ENCODE data around the gene CTNND2.

The CTNND2 gene

GRCh38 chr5:11258001-11258400 is 646.2 kb downstream of the CTNND2 start:
- no peak for DNase-seq (ENCODE audit: low read depth in 3 of 3)

- no peak for DNase-seq (ENCODE audit: low read depth in 3 of 3)
These were observed 651.7 kb downstream of the CTNND2 start for GRCh38 chr5:11252523-11252922.

DNA sequence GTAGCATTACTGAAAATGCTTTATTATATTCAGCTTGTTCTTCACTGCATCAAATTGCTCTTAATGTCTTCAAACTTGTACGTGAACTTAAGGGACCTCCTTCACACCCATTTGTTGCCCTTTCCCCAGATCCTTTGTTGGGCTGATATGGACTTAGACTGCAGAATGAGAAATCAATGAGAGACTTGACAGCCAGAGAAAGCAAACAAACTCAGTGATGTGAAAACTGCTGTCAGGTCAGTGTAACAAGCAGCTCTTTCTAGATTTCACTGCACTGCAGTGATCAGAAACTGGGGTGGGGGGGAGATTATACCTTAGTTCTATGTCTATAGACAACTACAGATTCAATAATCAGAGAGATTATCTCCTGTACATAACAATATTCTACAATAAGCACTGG is 652.2 kb downstream of the CTNND2 start:
- no peak for DNase-seq (ENCODE audit: low read depth in 3 of 3)

DNA sequence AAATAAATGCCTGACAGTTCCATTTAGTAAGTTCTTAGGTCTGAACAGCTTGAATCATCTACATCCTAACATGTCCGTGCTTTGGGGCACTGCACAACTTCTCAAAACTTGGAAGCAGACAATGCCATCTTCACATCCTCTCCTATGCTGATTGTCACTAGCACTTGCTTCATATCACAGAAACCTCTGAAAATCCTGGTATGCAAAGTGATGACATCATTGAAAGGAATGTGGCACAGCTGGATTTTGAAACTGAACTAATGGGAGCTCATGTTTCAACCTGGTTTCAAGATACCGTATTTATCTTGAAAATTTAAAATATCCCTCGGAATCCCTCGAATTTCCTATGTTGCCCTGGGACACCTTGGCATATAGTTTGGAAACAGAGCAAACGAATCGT is 653.0 kb downstream of the CTNND2 start:
- no peak for DNase-seq (ENCODE audit: low read depth in 3 of 3)

DNA sequence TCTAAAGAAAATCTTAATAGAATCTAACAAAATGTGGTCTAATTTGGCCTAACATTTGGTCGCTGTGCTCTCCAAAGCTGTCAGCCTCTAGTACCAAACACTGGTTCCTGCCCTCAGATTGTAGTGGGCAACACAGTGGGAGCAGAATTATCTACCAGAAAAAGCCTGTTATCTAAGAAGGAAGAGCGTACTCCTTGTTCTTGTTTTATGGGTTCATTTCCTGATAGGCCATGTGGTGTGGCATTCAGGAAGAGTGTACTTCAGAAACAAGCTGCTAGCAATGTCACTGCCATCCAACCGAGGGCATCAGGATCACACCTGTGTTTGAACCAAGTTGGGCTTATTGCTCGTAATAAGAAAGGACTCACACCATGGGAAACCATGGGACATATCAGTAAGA is 655.3 kb downstream of the CTNND2 start:
- no peak for DNase-seq (ENCODE audit: low read depth in 3 of 3)

GRCh38 chr5:11247224-11247623 is 657.0 kb downstream of the CTNND2 start:
- no peak for DNase-seq (ENCODE audit: low read depth in 3 of 3)

DNA sequence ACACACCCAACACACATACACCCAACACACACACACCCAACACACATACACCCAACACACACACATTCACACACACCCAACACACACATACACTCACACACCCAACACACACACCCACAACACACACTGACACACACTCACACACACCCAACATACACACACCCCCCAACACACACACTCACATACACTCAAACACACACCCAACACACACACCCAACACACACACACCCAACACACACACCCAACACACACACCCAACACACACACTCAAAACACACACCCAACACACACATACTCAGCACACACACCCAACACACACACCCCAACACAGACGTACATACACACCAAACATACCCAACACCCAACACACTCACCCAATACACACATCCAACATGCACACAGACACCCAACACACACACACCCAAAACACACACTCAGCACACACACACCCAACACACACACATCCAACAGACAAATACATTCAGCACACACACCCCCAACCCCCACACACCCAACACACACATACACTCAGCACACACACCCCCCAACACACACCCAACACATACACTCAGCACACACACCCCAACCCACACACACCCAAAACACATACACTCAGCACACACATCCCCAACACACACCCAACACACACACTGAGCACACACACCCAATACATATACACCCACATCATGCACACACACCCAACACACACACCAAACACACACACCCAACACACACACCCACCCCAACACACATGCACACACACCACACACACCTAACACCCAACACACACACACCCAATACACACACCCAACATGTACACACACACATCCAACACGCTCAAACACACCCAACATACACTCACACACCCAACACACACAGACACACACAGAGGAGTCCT is 663.7 kb downstream of the CTNND2 start:
- no peak for DNase-seq (ENCODE audit: low read depth in 3 of 3)

- no peak for DNase-seq (ENCODE audit: low read depth in 3 of 3)
These were observed 664.8 kb downstream of the CTNND2 start for GRCh38 chr5:11239261-11240015.

GRCh38 chr5:11234501-11234911 is 669.7 kb downstream of the CTNND2 start:
- DNase-seq (ENCODE audit: low read depth in 3 of 3): no peak

DNA sequence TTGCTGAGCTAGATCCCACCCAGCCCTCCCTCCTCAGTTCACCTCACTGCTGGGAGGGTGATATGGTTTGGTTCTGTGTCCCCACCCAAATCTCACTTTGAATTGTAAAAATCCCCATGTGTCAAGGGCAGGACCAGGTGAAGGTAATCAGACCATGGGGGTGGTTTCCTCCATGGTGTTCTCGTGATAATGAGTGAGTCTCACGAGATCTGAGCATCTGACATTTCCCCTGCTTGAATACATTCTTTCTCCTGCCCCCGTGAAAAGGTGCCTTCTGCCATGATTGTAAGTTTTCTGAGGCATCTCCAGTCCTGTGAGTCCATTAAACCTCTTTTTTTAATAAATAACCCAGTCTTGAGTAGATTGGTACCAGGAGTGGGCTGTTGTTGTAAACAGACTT is 673.4 kb downstream of the CTNND2 start:
- no peak for DNase-seq (ENCODE audit: low read depth in 3 of 3)

- no peak for DNase-seq (ENCODE audit: low read depth in 3 of 3)
These were observed 677.2 kb downstream of the CTNND2 start for GRCh38 chr5:11227064-11227463.

DNA sequence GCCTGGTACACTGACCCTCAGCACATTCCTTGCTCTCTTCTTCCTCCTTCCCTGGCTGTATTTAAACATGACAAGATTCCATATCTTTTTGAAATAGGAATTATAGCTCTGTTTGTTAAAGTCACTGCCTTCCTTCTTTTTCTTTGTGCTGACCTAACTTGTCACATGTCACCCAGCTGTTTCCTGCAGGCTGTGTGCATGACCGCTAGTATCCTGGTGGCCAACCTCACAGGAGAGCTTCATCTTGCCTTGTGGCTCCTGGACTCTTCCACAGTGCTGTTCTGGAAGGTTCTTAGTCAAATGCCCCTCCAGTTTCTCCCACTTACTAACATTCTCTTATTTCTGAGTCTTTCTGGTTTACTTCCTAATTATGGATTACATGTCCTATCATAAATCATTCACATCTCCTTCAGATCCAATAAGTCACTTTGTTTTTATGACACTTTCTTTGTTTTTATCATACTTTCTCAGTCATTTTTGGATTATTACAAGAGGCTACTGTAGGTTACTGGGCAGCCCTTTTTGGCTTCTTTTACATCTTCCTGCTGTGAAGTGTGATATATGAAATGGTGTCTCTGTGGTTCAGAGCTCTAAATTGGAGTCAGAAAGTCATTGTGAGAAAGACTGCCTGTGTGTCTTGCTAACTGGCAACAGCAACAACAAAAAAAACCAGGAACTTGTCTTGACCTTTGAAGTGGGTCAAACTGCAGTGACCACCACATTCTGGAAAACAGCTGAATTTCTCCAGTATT is 679.6 kb downstream of the CTNND2 start:
- DNase-seq (ENCODE audit: low read depth in 3 of 3): no peak

DNA sequence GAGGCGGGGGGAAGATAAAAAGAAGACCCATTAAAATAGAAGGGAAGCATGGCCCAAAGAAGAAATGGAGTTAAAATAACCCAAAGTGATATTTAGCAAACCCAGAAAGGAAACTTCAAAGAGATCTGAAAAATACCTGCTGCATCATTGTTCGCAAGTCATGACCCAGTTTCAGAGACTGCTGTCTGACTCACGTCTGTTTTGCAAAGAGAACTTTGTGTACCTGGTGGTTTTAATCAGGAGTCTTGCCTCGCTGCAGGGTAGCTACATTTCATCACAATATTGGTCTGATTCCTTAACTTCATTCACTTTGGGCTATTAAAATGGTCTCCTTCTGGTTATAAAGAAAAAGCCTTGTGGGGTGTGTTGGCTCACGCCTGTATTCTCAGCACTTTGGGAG is 682.1 kb downstream of the CTNND2 start:
- no peak for DNase-seq (ENCODE audit: low read depth in 3 of 3)

DNA sequence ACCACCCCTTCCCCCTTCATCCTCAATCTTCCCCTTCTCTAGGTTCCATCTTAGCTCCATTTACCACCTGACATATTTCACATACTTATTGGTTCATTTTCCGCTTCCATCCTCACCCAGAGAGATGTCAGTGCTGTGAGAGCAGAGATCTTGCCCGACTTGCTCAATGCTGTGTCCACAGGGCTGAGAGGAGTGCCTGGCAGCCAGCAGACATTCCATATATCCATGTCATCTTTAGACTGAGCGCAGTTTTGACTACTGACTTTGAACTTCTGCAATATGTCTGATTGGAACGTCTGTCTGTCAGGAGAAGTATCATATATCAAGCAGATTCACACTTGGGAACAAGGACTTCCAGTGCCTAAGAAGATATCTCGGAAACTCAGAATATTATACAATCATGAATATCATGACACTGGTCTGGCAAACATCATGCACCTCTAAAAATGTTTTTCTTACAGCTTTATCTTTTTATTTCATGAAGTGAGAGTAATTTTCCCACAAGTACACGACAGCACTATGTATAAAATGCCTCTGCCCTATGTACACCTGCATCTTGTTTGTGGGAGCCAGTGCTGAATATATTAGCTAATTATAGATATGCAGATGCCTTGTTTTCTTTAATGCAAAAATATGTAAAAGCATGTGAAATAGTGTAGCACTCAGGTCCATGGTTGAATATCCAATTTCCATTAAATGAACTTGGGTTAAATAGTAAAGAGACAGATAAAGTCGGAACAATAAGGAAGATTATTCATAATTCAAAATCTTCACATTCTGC is 689.2 kb downstream of the CTNND2 start:
- no peak for DNase-seq (ENCODE audit: low read depth in 3 of 3)

DNA sequence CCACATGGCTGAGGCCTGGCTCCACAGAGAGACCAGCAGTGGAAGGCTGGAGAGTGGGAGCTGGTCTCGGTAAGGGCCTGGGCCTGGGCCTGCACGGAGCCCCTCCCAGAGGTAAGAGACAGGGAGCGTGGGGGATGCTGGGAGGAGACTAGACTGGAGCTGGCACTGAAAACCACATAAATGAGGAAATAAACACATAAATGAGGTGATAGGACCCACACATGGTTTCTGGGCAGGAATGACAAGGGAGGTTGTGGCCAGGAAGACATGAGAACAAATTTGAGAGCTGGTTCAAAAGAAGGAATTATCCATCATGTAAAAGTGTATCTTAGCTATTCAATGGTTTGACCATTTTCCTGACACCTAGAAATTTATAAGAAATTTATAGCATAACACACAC is 691.5 kb downstream of the CTNND2 start:
- DNase-seq (ENCODE audit: low read depth in 3 of 3): no peak

DNA sequence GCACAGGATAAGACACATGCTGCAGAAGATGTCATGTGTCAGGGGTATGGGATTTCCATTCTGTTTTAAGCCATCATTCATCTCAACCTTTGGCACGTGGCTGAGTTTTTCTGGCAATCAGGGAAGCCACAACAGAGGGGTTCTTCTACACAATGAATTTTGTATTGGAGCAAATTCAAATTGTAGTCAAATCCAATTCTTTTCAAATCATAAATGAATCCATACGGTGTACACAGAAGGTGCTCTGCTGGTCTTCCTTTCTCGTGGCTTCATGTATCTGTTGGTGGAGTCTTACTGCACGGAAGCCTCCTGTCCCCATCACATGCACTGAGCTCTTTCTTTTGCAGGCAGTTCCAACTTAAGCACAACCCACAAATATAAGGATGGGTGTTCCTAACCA is 706.5 kb downstream of the CTNND2 start:
- DNase-seq (ENCODE audit: low read depth in 3 of 3): no peak

- DNase-seq (ENCODE audit: low read depth in 3 of 3): no peak
These were observed 712.6 kb downstream of the CTNND2 start for GRCh38 chr5:11191673-11192072.

DNA sequence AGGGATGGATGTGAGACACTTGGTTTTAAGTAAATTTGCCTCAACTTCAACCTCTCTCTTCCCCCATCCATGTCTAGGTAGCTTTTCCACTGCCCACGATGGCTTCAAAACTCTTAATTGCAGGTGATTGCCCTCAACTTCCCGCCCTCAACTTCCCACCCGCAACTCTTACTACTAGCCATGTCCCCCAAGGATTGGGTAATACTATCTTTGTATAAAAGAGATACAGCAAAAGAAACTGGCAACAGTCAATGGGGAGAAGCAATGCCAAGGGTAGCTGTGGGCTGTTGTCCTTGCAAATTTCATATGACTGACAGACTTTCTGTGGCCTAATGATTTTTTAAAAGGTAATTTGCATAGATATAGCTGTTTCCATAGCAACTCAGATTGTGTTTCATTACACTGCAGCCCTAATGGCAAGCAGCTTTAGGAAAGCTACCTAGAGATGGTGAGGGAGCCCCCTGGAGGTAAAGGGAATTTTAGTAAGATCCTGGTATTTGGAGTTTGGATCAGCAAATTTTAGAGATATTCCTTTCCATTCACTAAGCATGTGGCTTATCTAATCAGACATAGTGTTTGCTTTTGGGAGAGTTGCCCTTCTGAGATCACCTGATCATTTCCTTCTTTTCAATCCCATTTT is 721.7 kb downstream of the CTNND2 start:
- no peak for DNase-seq (ENCODE audit: low read depth in 3 of 3)

DNA sequence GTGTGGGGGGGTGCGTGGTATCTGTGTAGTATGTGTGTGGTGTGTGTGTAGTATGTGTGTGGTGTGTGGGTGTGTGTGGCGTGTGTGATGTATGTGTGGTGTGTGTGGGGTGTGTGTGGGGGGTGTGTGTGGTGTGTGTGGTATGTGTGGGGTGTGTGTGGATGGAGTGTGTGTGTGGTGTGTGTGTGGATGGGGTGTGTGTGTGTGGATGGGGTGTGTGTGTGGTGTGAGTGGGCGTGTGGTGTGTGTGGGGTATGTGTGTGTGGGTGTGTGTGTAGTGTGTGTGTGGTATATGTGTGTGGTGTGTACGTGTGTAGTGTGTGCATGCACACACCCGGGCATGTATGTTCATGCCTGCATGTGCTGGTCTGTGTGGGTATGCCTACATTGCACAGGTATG is 722.3 kb downstream of the CTNND2 start:
- DNase-seq (ENCODE audit: low read depth in 3 of 3): no peak

DNA sequence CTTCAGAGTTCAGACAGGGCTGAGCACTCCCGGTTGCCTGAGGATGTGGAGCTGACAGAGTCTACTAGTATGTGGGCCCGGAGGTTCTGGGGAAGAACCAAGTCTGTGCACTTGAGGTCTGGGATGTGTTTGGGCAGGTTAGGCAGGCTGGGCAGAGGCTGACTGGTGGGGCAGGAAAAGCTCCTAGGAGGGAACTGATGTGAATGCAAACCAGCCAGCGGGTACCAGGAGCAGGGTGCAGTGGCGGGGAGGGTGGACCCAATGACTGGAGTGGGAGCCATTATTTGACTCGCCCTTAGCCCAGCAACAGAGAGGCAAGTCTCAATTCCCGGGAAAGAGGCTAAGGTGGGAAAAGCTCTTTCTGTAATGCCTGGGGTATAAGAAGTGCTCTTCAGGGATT is 723.4 kb downstream of the CTNND2 start:
- no peak for DNase-seq (ENCODE audit: low read depth in 3 of 3)

Measured in stimulated activated CD4-positive, alpha-beta T cell treated with anti-CD3 and anti-CD28 coated beads, TNF-alpha, amount 100 ng/mL, for 4 hours (primary cell).